H9 (cell line): ENCODE data around the gene TRIP6. TPM values are rescaled to one million over a fixed set of nuclear protein-coding genes. Genes with fewer than 3 reads are reported as not detected.

Source experiments
- DNase-seq: peaks from one replicate; pipeline ENCODE4 v3.0.0-alpha.2; 2017
- H2AFZ ChIP-seq: one replicate; pipeline ENCODE4 v1.6.1; 2013; ENCODE audit warnings: mild to moderate bottlenecking, low read length, control low read depth, moderate library complexity
- H2AK5ac ChIP-seq: 2 replicates; pipeline ENCODE4 v1.6.1; 2013; ENCODE audit warnings: low read length, control low read depth, mixed read lengths; ENCODE audit not compliant: insufficient read length
- H2BK120ac ChIP-seq: one replicate; pipeline ENCODE4 v1.6.1; 2013; ENCODE audit warnings: low read depth, mild to moderate bottlenecking, low read length, control low read depth, inconsistent platforms; ENCODE audit not compliant: poor library complexity, severe bottlenecking
- H2BK12ac ChIP-seq: 2 replicates; pipeline ENCODE4 v1.6.1; 2013; ENCODE audit warnings: low read length, control low read depth, mixed read lengths, low read depth; ENCODE audit not compliant: insufficient read length
- H2BK15ac ChIP-seq: 2 replicates; pipeline ENCODE4 v1.6.1; 2013; ENCODE audit warnings: low read depth, low read length, control low read depth
- H2BK20ac ChIP-seq: one replicate; pipeline ENCODE4 v1.6.1; 2013; ENCODE audit warnings: low read depth, mild to moderate bottlenecking, low read length, control low read depth, inconsistent platforms; ENCODE audit not compliant: poor library complexity, severe bottlenecking
- H2BK5ac ChIP-seq: 2 replicates; pipeline ENCODE4 v1.6.1; 2013; ENCODE audit warnings: low read length, control low read depth, mixed read lengths; ENCODE audit not compliant: insufficient read length
- H3K14ac ChIP-seq: 2 replicates; pipeline ENCODE4 v1.6.1; 2013; ENCODE audit warnings: low read length, control low read depth; ENCODE audit not compliant: insufficient read depth
- H3K18ac ChIP-seq: 2 replicates; pipeline ENCODE4 v1.6.1; 2013; ENCODE audit warnings: low read depth, mild to moderate bottlenecking, mixed read lengths, low read length, control low read depth; ENCODE audit not compliant: insufficient read length
- H3K23ac ChIP-seq: 2 replicates; pipeline ENCODE4 v1.6.1; 2013; ENCODE audit warnings: low read length, control low read depth, mixed read lengths, low read depth; ENCODE audit not compliant: insufficient read length
- H3K23me2 ChIP-seq: 2 replicates; pipeline ENCODE4 v1.6.1; 2013; ENCODE audit warnings: low read depth, mild to moderate bottlenecking, mixed read lengths, low read length, control low read depth; ENCODE audit not compliant: insufficient read length, poor library complexity, severe bottlenecking
- H3K27ac ChIP-seq: 2 replicates; pipeline ENCODE4 v1.5.1; 2013; ENCODE audit warnings: low read length, control low read depth, mixed read lengths, low read depth; ENCODE audit not compliant: insufficient read length
- H3K27me3 ChIP-seq: 2 replicates; pipeline ENCODE4 v1.6.1; 2013; ENCODE audit warnings: low read length, control low read depth, inconsistent platforms; ENCODE audit not compliant: insufficient read depth
- H3K4ac ChIP-seq: 2 replicates; pipeline ENCODE4 v1.6.1; 2013; ENCODE audit warnings: low read depth, mild to moderate bottlenecking, control low read depth, inconsistent platforms, low read length, moderate library complexity
- H3K4me1 ChIP-seq: 2 replicates; pipeline ENCODE4 v1.6.1; 2013; ENCODE audit warnings: low read length, control low read depth, inconsistent platforms; ENCODE audit not compliant: insufficient read depth
- H3K4me2 ChIP-seq: 2 replicates; pipeline ENCODE4 v1.6.1; 2013; ENCODE audit warnings: low read length, control low read depth, mixed read lengths; ENCODE audit not compliant: insufficient read length, insufficient read depth
- H3K56ac ChIP-seq: 2 replicates; pipeline ENCODE4 v1.6.1; 2013; ENCODE audit warnings: low read depth, mild to moderate bottlenecking, mixed read lengths, low read length, control low read depth; ENCODE audit not compliant: insufficient read length
- H3K79me1 ChIP-seq: 2 replicates; pipeline ENCODE4 v1.6.1; 2013; ENCODE audit warnings: low read depth, mild to moderate bottlenecking, moderate library complexity, low read length, control low read depth, inconsistent platforms; ENCODE audit not compliant: insufficient read depth, poor library complexity, severe bottlenecking
- H3K79me2 ChIP-seq: 2 replicates; pipeline ENCODE4 v1.6.1; 2013; ENCODE audit warnings: low read length, control low read depth, inconsistent platforms; ENCODE audit not compliant: insufficient read depth
- H3K9ac ChIP-seq: 2 replicates; pipeline ENCODE4 v1.6.1; 2013; ENCODE audit warnings: low read length, control low read depth, mixed read lengths; ENCODE audit not compliant: insufficient read length; ENCODE audit errors: extremely low read depth
- H3K9me3 ChIP-seq: one replicate; pipeline ENCODE4 v1.6.1; 2013; ENCODE audit warnings: low read depth, low read length, inconsistent platforms; ENCODE audit not compliant: control insufficient read depth
- H3T11ph ChIP-seq: one replicate; pipeline ENCODE4 v1.6.1; 2013; ENCODE audit warnings: mild to moderate bottlenecking, low read length, control low read depth, inconsistent platforms
- H4K20me1 ChIP-seq: one replicate; pipeline ENCODE4 v1.6.1; 2013; ENCODE audit not compliant: control insufficient read depth, insufficient read length, insufficient read depth
- H4K5ac ChIP-seq: 2 replicates; pipeline ENCODE4 v1.6.1; 2013; ENCODE audit warnings: low read depth, mild to moderate bottlenecking, mixed read lengths, low read length, control low read depth; ENCODE audit not compliant: insufficient read length
- H4K8ac ChIP-seq: replicated peaks from 2 replicates; pipeline ENCODE4 v1.6.1; 2013; ENCODE audit warnings: low read length, control low read depth, mixed read lengths, low read depth; ENCODE audit not compliant: insufficient read length
- H4K91ac ChIP-seq: 2 replicates; pipeline ENCODE4 v1.6.1; 2013; ENCODE audit warnings: low read depth, mild to moderate bottlenecking, moderate library complexity, mixed read lengths, low read length, control low read depth; ENCODE audit not compliant: insufficient read length
- H3K27ac Mint-ChIP-seq, 3 experiments: 2 replicates in 2 of 3; 3 replicates in 1 of 3; pipeline ENCODE4 v1.8.0; 2020 to 2021; ENCODE audit warnings: mixed read lengths in 3 of 3, mild to moderate bottlenecking in 1 of 3, moderate library complexity in 1 of 3
- H3K27me3 Mint-ChIP-seq: 2 replicates; pipeline ENCODE4 v1.8.0; 2021; ENCODE audit warnings: low read depth, mild to moderate bottlenecking, moderate library complexity, mixed read lengths
- H3K36me3 Mint-ChIP-seq, 3 experiments: 2 replicates in 2 of 3; 3 replicates in 1 of 3; pipeline ENCODE4 v1.8.0; 2020 to 2021; ENCODE audit warnings: low read depth in 3 of 3, mixed read lengths in 3 of 3; ENCODE audit not compliant: insufficient read depth in 1 of 3
- H3K4me1 Mint-ChIP-seq, 2 experiments: 2 replicates each; pipeline ENCODE4 v1.8.0; 2020; ENCODE audit warnings: mixed read lengths in 2 of 2
- H3K4me3 Mint-ChIP-seq, 2 experiments: 2 replicates in 1 of 2; 3 replicates in 1 of 2; pipeline ENCODE4 v1.8.0; 2020 to 2021; ENCODE audit warnings: mild to moderate bottlenecking in 2 of 2, mixed read lengths in 2 of 2, moderate library complexity in 1 of 2
- H3K9me3 Mint-ChIP-seq, 2 experiments: 2 replicates in 1 of 2; 3 replicates in 1 of 2; pipeline ENCODE4 v1.8.0; 2020; ENCODE audit warnings: mild to moderate bottlenecking in 2 of 2, mixed read lengths in 2 of 2, moderate library complexity in 1 of 2
- CTCF ChIP-seq: fragments of 200-600 bp; sonication (generic); conservative IDR thresholded peaks from 3 replicates; pipeline ENCODE4 v1.8.0; 2021; ENCODE audit warnings: antibody characterized with exemption, mild to moderate bottlenecking
- WGBS: extraction: QIAGEN DNeasy Blood & Tissue Kit; methylation state at CpG from one replicate; pipeline ENCODE4 v1.1.7; 2013; ENCODE audit warnings: missing lambda C conversion rate, low lambda C conversion rate, mixed read lengths; ENCODE audit not compliant: insufficient read length; ENCODE audit errors: extremely low coverage; 5-methylcytosine and 5-hydroxymethylcytosine counted together
- total RNA-seq: library from RNA; stranded (reverse); gene quantifications from 2 replicates; pipeline ENCODE4 v1.2.1, GENCODE V29; 2021

TRIP6 gene
- total RNA-seq, 1 experiment from 2014 or later, result 122 TPM

DNA sequence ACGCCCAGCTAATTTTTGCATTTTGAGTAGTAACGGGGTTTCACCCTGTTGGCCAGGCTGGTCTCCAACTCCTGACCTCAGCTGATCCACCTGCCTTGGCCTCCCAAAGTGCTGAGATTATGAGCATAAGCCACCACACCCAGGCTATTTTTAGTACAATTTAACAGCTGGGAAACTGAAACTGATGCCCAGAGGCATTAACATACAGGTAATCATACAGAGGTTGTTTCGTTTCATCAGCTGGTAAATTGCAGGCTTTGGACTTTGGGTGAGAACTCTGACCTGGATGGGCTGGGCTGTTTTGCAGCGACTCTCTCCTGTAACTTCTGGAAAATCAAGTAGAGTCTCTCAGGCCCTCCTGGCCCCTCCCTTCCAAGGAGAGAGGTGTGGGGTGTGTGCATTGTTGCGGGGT, 34.7 kb downstream of the TRIP6 start:
- Histone ChIP-seq H3T11ph (no peak overlapping the region), H3K9me3 (no peaks in the 10 kb centered on the region), H2BK20ac (no peak overlapping the region), H2BK12ac (no peak overlapping the region), H2BK15ac (no peak overlapping the region), H2BK120ac (no peak overlapping the region), H3K4me1 (no peaks in the 10 kb centered on the region), H3K9ac (no peak overlapping the region), H3K18ac (no peak overlapping the region), H4K91ac (no peak overlapping the region), H3K27me3 (no peaks in the 10 kb centered on the region), H3K23me2 (no peaks in the 10 kb centered on the region), H3K79me2 (no peaks in the 10 kb centered on the region), H4K5ac (no peak overlapping the region), H3K79me1 (no peaks in the 10 kb centered on the region), H2AK5ac (no peak overlapping the region), H3K56ac (no peak overlapping the region), H3K27ac (no peak overlapping the region), H4K8ac (no peak overlapping the region), H3K4me2 (no peak overlapping the region), H2BK5ac (no peak overlapping the region), H3K14ac (no peak overlapping the region), H3K4ac (no peak overlapping the region), H3K23ac (no peak overlapping the region), H4K20me1 (no peaks in the 10 kb centered on the region), H2AFZ (no peak overlapping the region)
- Mint-ChIP-seq H3K4me3 (no peak overlapping the region), H3K27ac (no peak overlapping the region; a peak in 1 of 7 replicates), H3K27me3 (peaks cover 11% of the 10 kb centered on the region), H3K4me1 (peaks cover 2 to 5% of the 10 kb centered on the region in 2 experiments; a peak in 2 of 4 replicates), H3K36me3 (no peaks in the 10 kb centered on the region), H3K9me3 (no peaks in the 10 kb centered on the region)
- no CpG with 5 or more reads among the region's 5 CpGs for WGBS
- TF ChIP-seq CTCF, result no peak
- DNase-seq, result no peak
